NCI-H524 treated with DMSO at 0.1 percent for 48 hours (cell line): ENCODE measurements around the gene SF3B6.
"Not testable (repeated sequence)": the region's sequence is repeated elsewhere in the genome, so short reads cannot be mapped to it uniquely, and the experiment has no call there.

Source experiments
- DNase-seq: peaks from one replicate; lab custom pipeline; 2025; lab: John Stamatoyannopoulos, UW

The SF3B6 gene

GRCh38 chr2:24093270-24093669 is 17.1 kb upstream of the SF3B6 start:
- DNase-seq, result not testable (repeated sequence)

DNA sequence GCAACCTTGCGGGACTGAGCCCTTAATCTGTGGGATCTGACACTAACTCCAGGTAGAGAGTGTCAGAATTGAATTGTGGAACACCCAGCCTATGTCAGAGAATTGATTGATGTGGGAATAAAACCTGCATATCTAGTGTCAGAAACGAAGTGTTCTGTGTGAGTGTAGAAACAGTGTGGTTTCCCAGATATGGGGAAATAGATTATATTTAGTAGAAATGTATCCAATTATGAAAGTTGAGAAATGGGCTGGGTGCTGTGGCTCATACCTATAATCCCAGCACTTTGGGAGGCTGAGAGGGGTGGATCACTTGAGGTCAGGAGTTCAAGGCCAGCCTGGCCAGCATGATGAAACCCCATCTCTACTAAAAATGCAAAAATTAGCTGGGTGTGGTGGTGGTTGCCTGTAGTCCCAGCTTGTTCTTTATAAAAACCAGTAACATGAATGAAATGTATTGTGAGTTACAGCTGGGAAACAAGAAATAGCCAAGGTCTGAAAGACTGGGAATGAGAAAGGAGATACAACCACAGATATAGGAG is 12.8 kb upstream of the SF3B6 start:
- DNase-seq, result no peak

DNA sequence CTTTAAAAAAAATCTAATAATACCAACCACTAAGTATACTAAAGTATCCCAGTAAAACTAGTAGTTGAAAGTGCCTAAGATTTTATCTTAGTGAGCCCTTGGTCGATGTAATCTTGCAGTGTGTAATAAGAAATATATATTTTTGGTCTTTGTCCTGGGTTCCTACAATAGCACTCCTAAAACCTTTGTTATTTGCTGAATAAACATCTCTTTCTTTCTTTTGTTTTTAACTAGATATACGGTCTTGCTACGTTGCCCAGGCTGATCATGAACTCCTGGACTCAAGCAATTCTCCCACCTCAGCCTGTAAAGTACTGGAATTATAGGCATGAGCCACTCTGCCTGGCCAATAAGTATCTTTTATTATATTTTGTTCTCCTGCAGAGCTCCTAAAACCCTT is 10.9 kb upstream of the SF3B6 start:
- DNase-seq, result no peak

GRCh38 chr2:24086241-24086640 is 10.1 kb upstream of the SF3B6 start:
- no peak for DNase-seq

GRCh38 chr2:24085200-24085489 is 9.0 kb upstream of the SF3B6 start:
- DNase-seq, result no peak

- DNase-seq, result peak; percentile 66
Observed at GRCh38 chr2:24084386-24085199, 8.5 kb upstream of the SF3B6 start, which contains the start of gene TP53I3. TSS of gene TP53I3 (minus strand) at chr2:24084834. CDS start at chr2:24084326, 508 bp downstream.

DNA sequence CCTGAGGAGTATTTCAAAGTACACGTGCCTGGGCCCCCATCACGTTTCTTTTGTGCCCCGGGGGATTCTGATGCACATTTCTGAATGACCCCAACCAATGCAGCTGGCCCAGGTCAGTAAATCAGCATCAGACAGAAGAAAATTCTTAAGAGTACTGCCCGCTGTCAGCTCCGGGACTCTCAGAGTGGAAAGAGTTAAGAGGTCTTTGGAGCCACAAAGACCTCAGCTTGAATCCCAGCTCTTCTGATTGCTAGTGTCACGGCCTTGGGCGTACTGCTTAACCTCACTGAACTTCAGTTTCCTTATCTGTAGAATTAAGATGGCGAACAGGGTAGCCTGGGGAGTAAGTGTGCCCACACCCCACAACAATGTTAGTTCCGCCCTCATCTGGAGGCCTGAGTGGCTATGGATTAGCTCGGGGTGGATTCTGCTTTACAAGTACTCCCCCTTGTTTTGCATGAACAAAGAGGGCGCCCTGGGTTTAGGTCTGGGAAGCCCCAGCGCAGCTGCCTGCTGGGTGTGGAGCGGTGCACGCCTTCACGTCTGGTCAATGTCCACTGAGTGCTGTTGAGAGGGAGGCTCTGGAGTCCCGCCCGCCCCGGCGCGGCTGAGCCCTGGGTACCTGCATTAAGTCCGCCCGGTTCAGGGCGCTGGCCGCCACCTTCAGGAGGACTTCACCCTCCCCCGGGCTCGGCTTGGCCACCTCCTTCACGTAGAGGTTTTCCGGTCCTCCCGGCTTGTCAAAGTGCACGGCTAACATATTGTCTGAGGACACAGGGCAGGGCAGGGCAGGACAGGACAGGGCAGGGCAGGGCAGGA is 7.7 kb upstream of the SF3B6 start:
- peak; percentile 66 for DNase-seq

DNA sequence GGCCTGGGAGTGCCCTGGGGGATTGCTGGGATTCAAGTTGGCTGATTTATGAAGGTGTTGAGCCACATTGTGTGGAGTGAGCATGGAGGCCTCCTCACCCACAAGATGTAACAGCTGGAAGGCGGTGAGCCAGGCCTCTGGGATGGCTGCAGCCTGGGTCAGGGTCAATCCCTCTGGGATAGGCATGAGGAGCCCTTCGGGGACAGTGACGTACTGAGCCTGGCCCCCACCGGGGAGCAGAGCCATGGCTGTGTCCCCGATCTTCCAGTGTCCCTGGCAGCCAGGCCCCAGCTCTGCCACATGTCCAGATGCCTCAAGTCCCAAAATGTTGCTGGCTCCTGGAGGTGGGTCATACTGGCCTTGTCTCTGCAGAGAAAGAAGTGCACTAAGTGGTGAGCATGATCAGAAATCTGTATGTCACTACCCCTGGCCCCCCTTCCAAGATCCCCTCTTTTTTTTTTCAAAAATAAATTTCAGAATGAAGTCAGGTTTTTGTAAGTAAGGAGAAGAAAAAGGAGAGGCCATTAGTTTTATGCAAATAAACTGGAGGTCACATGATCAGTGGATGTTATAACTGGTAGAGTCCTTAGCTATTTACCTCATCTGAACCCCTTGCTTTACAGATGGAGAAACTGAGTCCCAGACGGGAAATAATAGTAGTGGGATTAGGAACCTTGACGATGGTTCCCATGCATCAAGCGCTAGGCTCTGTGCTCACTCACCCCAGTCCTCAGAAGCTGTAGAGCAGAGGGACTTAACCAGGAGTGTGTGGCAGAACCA is 6.9 kb upstream of the SF3B6 start:
- DNase-seq, result no peak

DNA sequence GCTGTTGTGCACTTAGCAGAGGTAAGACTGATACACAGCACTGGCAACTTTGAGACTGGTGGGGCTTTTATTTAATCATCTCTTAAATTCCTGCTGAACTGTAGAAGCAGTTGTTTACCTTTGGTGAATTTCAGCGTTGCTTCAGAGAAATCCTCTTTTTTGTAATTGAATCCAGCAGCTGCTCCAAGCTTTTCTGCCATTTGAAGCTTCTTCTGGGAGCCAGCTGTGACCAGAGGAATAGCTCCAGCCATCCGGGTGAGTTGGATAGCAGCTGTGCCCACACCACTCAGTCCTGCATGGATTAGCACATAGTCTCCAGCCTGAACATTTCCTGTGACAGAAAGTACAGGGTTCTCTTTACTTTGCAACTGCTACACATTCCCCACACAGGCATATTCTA is 4.6 kb upstream of the SF3B6 start:
- DNase-seq, result no peak

- no peak for DNase-seq
Observed at GRCh38 chr2:24077879-24078278, 1.8 kb upstream of the SF3B6 start.

DNA sequence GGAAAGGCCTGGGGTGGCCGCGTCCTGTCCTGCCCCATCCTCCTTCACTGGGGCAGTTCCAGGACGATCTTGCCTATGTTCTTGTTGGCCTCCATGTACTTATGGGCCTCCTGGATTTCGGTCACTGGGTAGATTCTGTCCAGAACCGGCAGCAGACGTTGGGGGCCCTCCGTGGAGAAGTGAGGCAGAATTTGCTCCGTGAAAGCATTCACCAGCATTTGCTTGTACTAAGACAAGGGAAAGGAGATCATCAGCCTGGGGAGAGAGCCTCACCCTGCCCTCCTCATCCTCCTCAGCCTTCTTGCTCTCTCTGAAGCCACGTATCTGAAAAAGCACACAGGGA is 1.4 kb upstream of the SF3B6 start:
- DNase-seq, result no peak

- no peak for DNase-seq
Observed at GRCh38 chr2:24076849-24077534, 866 bp upstream of the SF3B6 start.

DNA sequence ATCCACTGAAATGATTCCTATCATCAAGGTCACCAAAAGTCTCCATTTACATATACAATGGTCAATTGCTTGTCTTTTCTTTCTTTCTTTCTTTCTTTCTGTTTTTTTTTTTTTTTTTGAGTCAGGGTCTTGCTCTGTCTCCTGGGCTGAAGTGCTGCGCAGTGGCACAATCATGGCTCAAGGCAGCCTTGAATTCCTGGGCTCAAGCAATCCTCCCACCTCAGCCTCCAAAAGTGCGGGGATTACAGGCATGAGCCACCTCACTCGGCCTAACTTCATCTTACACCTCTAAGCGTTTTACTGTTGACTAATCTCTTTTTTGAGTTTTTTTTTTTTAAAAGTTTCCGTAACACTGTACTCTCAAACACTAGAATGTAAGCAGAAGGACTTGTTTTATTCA is 867 bp downstream of the SF3B6 start:
- DNase-seq, result no peak

DNA sequence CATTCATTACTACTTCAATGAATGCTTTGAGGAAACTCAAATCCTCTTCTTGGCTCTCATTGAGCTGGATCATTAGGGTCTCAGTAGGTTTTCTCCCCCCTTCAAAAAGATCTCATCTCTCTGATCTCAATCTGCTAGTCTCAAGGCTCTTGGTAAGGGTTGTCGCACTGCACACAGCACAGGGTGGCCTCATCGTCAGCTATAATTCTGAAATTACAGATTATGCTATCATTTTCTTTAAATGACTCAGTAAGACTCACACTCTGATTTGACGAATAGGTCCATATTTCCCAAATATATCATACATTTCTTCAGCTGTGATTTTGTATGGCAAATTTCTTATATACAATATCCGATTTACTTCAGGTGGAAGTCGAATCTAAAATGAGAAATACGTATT is 2.3 kb downstream of the SF3B6 start:
- DNase-seq, result no peak

- DNase-seq, result no peak
Observed at GRCh38 chr2:24072259-24072658, 3.9 kb downstream of the SF3B6 start.

GRCh38 chr2:24065341-24065740 is 10.8 kb downstream of the SF3B6 start:
- no peak for DNase-seq

DNA sequence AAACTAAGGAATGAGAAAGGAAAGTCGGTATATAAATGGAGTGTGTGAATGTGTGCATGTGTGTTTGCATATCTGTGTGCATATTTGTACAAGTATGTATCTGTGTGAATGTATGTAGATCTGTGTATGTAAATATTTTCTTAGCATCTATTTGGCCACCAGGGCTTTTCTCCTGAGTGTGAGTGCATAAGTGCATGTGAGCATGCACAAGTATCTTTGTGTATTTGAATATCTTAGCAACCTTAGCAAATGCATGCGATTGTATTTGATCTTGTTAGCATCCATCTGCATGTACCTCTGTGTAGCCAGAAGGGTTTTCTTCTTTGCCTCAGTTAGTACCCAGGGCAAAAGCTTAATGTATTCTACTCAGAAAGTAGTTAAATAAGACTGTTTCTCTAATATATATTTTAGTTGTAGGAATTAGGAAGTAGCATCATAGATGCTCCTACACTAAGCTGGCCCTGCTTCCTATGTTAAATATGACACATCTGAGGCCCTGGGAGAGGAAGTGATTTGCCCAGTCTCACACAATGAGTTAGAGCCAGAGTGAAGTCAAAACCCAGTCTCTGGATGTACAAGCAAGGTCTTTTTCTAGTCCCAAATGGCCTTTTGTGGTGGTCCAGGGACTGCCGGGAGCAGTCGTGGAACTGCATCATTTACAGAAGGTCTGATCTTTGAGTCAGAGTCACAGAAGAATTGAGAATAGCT is 17.4 kb downstream of the SF3B6 start:
- DNase-seq, result no peak

GRCh38 chr2:24055750-24056149 is 20.4 kb downstream of the SF3B6 start:
- no peak for DNase-seq

DNA sequence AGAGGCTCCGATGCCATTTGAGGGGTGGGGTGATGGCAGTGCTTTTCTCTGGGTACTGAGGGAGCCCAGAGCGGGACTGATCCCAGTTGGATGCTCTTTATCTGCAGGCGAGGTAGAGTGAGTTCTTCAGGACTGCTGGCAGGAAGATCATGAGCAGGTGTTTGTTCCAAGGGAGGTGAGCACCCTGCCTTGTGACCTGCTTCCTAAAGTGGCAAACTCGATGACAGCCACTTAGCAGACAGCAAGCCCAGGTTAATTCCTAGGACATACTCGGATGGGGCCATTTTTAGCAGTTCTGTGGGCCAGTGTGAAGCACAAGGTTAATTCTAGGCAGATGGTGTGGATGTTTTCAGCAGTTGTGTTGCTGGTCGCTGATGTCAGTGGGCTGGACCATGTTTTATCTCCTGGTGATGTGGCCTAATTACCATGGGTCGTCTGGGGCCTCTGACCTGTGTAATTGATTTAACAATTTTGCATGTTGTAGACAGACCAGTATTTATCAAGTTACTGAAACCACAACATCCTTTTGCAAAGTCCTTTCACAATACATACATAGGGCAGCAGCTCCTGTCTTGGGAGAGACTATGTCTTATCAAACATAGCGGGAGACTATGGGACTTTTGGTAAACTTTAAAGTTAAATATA is 21.6 kb downstream of the SF3B6 start:
- no peak for DNase-seq

GRCh38 chr2:24052951-24053350 is 23.2 kb downstream of the SF3B6 start:
- DNase-seq, result no peak

DNA sequence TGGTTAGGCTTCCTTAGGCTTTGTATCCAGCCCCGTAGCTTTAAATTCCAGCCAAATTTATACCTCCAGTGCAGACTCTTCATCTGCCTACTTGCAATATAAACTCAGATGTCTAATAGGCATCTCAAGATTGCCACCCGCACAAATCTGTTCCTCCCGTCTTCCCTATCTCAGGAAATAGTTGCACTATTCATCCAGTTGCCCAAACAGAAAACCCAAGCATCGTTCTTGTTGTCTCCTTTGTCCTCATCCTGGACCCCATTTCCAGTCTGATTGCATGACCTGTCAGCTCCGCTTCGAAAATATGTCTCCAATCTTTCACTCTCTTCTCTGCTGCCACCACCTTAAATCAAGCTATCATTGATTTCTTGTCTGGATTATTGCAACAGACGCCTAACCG is 24.3 kb downstream of the SF3B6 start:
- no peak for DNase-seq
